COLO668 (cell line): ENCODE measurements around the gene DPYSL3.
A peak's percentile ranks its signal among the peaks of the same experiment; 100 is the strongest.
"Not testable (repeated sequence)": the region's sequence is repeated elsewhere in the genome, so short reads cannot be mapped to it uniquely, and the experiment has no call there.

Experiments
- DNase-seq: peaks from one replicate; lab custom pipeline; 2025; ENCODE audit not compliant: unreplicated experiment; lab: John Stamatoyannopoulos, UW

The DPYSL3 gene

GRCh38 chr5:147509710-147510651 is at the start of gene DPYSL3:
DPYSL3 (minus strand) TSS chr5:147510068; CDS start chr5:147509858, 210 bp downstream.
- peak; percentile 81 for DNase-seq

GRCh38 chr5:147558826-147559225 is 49.0 kb upstream of the DPYSL3 start:
- DNase-seq, result peak; percentile 50

GRCh38 chr5:147557876-147558745 is 48.2 kb upstream of the DPYSL3 start:
- no peak for DNase-seq

- no peak for DNase-seq
These were observed 45.3 kb upstream of the DPYSL3 start for GRCh38 chr5:147555176-147555575.

GRCh38 chr5:147554261-147554817 is 44.5 kb upstream of the DPYSL3 start:
- DNase-seq, result no peak

- DNase-seq, result not testable (repeated sequence)
These were observed 43.9 kb upstream of the DPYSL3 start for GRCh38 chr5:147553817-147554216.

GRCh38 chr5:147552897-147553296 is 43.0 kb upstream of the DPYSL3 start:
- DNase-seq, result no peak

- no peak for DNase-seq
These were observed 41.8 kb upstream of the DPYSL3 start for GRCh38 chr5:147551677-147552076.

- DNase-seq, result no peak
These were observed 37.9 kb upstream of the DPYSL3 start for GRCh38 chr5:147547730-147548129.

GRCh38 chr5:147544556-147544955 is 34.7 kb upstream of the DPYSL3 start:
- DNase-seq, result no peak

- DNase-seq, result no peak
These were observed 29.2 kb upstream of the DPYSL3 start for GRCh38 chr5:147539053-147539452.

- no peak for DNase-seq
These were observed 28.4 kb upstream of the DPYSL3 start for GRCh38 chr5:147538236-147538635.

GRCh38 chr5:147534172-147534951 is 24.5 kb upstream of the DPYSL3 start:
- no peak for DNase-seq

GRCh38 chr5:147532156-147532555 is 22.3 kb upstream of the DPYSL3 start:
- no peak for DNase-seq

GRCh38 chr5:147530530-147531389 is 20.9 kb upstream of the DPYSL3 start:
- no peak for DNase-seq

GRCh38 chr5:147523069-147523468 is 13.2 kb upstream of the DPYSL3 start:
- DNase-seq, result no peak

- no peak for DNase-seq
These were observed 12.6 kb upstream of the DPYSL3 start for GRCh38 chr5:147522435-147522834.

- DNase-seq, result no peak
These were observed 10.6 kb upstream of the DPYSL3 start for GRCh38 chr5:147520450-147520849.

GRCh38 chr5:147519380-147519779 is 9.5 kb upstream of the DPYSL3 start:
- no peak for DNase-seq

GRCh38 chr5:147517383-147517782 is 7.5 kb upstream of the DPYSL3 start:
- DNase-seq, result no peak
